SH-SY5Y (cell line): ENCODE data around the gene GPRIN2.

Experiments
- GATA2 ChIP-seq: IDR thresholded peaks from 2 replicates; pipeline ENCODE4 v1.6.1; 2011; ENCODE audit warnings: mild to moderate bottlenecking, low read depth, low read length
- GATA3 ChIP-seq: IDR thresholded peaks from 2 replicates; pipeline ENCODE4 v1.6.1; 2011; ENCODE audit warnings: low read depth, mild to moderate bottlenecking, low read length, moderate library complexity

GRCh38 chr10:46538717-46539426 is 17.6 kb downstream of the GPRIN2 start:
- TF ChIP-seq GATA2 (no peak), GATA3 (no peak)
